Neural cell (in vitro differentiated cells): ENCODE data around the gene MYO9B. TPM values are rescaled to one million over a fixed set of nuclear protein-coding genes. Genes with fewer than 3 reads are reported as not detected.

Experiments
- H2AFZ ChIP-seq: fragments of 200-600, 300-800 bp; sonication (generic), shearing (Covaris generic); 2 replicates; pipeline ENCODE4 v1.6.0; 2014; ENCODE audit warnings: low read depth, mild to moderate bottlenecking, antibody characterized with exemption, low read length, moderate library complexity
- H3F3A ChIP-seq: fragments of 200-600 bp; shearing (Covaris generic); 2 replicates; pipeline ENCODE4 v1.6.1; 2016; ENCODE audit warnings: mild to moderate bottlenecking, moderate library complexity, mixed read lengths, antibody characterized with exemption, low read length; ENCODE audit not compliant: insufficient read depth, poor library complexity, severe bottlenecking
- H3K27ac ChIP-seq: fragments of 200-600, 300-800 bp; sonication (generic), shearing (Covaris generic); 2 replicates; pipeline ENCODE4 v1.5.1; 2014; ENCODE audit warnings: mild to moderate bottlenecking, low read length, moderate library complexity
- H3K27me3 ChIP-seq: fragments of 300-800, 200-600 bp; sonication (generic), shearing (Covaris generic); 2 replicates; pipeline ENCODE4 v1.6.0; 2014; ENCODE audit warnings: mild to moderate bottlenecking, low read depth, low read length, moderate library complexity; ENCODE audit not compliant: insufficient read depth
- H3K36me3 ChIP-seq: fragments of 300-800, 200-600 bp; sonication (generic), shearing (Covaris generic); 2 replicates; pipeline ENCODE4 v1.5.1; 2014; ENCODE audit warnings: mild to moderate bottlenecking, antibody characterized with exemption, low read length, moderate library complexity; ENCODE audit not compliant: insufficient read depth
- H3K4me2 ChIP-seq: fragments of 300-800, 200-600 bp; sonication (generic), shearing (Covaris generic); 2 replicates; pipeline ENCODE4 v1.6.0; 2014; ENCODE audit warnings: mild to moderate bottlenecking, low read length
- H3K4me3 ChIP-seq: fragments of 300-800, 200-600 bp; sonication (generic), shearing (Covaris generic); 2 replicates; pipeline ENCODE4 v1.5.1; 2014; ENCODE audit warnings: mild to moderate bottlenecking, low read length, moderate library complexity
- H3K79me2 ChIP-seq: fragments of 200-600 bp; shearing (Covaris generic); replicated peaks from 2 replicates; pipeline ENCODE4 v1.6.0; 2014; ENCODE audit warnings: mild to moderate bottlenecking, low read length, moderate library complexity; ENCODE audit not compliant: insufficient read depth
- H3K9ac ChIP-seq: fragments of 300-800, 200-600 bp; sonication (generic), shearing (Covaris generic); 2 replicates; pipeline ENCODE4 v1.6.1; 2016; ENCODE audit warnings: mild to moderate bottlenecking, low read length, mixed read lengths
- H3K9me2 ChIP-seq: fragments of 200-600 bp; shearing (Covaris generic); 2 replicates; pipeline ENCODE4 v1.6.1; 2016; ENCODE audit warnings: mild to moderate bottlenecking, low read length, mixed read lengths; ENCODE audit not compliant: insufficient read depth
- H3K9me3 ChIP-seq: fragments of 200-600, 300-800 bp; sonication (generic), shearing (Covaris generic); 2 replicates; pipeline ENCODE4 v1.6.1; 2016; ENCODE audit warnings: mild to moderate bottlenecking, mixed run types, low read length, moderate library complexity, mixed read lengths
- H4K20me1 ChIP-seq: fragments of 200-600 bp; shearing (Covaris generic); 2 replicates; pipeline ENCODE4 v1.6.1; 2016; ENCODE audit warnings: mild to moderate bottlenecking, mixed run types; ENCODE audit not compliant: insufficient read depth
- CTCF ChIP-seq: fragments of 450-650 bp; IDR thresholded peaks from 2 replicates; pipeline ENCODE4 v1.5.1; 2014; ENCODE audit warnings: antibody characterized with exemption, mild to moderate bottlenecking, moderate library complexity; ENCODE audit not compliant: poor library complexity, severe bottlenecking
- EP300 ChIP-seq: fragments of 450-650 bp; conservative IDR thresholded peaks from 2 replicates; pipeline ENCODE4 v1.6.1; 2014; ENCODE audit warnings: antibody characterized with exemption, mild to moderate bottlenecking, moderate library complexity; ENCODE audit not compliant: poor library complexity, severe bottlenecking
- EZH2 ChIP-seq: fragments of 200-600, 300-800 bp; shearing (Covaris generic), sonication (generic); IDR thresholded peaks from 2 replicates; pipeline ENCODE4 v1.6.1; 2014; ENCODE audit warnings: antibody characterized with exemption, low read length, borderline replicate concordance, mild to moderate bottlenecking; ENCODE audit not compliant: insufficient read depth, poor library complexity, severe bottlenecking
- MXI1 ChIP-seq: fragments of 450-650 bp; conservative IDR thresholded peaks from 2 replicates; pipeline ENCODE4 v1.6.1; 2014; ENCODE audit warnings: antibody characterized with exemption, mild to moderate bottlenecking; ENCODE audit not compliant: poor library complexity, severe bottlenecking
- POLR2AphosphoS5 ChIP-seq: IDR thresholded peaks from 2 replicates; pipeline ENCODE4 v1.6.1; 2012
- RAD21 ChIP-seq: fragments of 450-650 bp; conservative IDR thresholded peaks from 2 replicates; pipeline ENCODE4 v1.6.1; 2014; ENCODE audit warnings: antibody characterized with exemption, mild to moderate bottlenecking, moderate library complexity
- SMC3 ChIP-seq: fragments of 450-650 bp; conservative IDR thresholded peaks from 2 replicates; pipeline ENCODE4 v1.6.1; 2014; ENCODE audit warnings: antibody characterized with exemption, mild to moderate bottlenecking, moderate library complexity; ENCODE audit not compliant: poor library complexity
- TAF1 ChIP-seq: IDR thresholded peaks from 2 replicates; pipeline ENCODE4 v1.6.1; 2012; ENCODE audit warnings: low read depth
- polyA plus RNA-seq: library from polyadenylated mRNA; depleted of rRNA; stranded (reverse); fragments of >200 nt; gene quantifications from 2 replicates; pipeline ENCODE4 v1.2.3, GENCODE V29; 2014
- TF ChIP-seq, protein P1 (sequence below): IDR thresholded peaks from 2 replicates; pipeline ENCODE4 v1.6.1; 2012; ENCODE audit warnings: borderline replicate concordance

Gene MYO9B
- polyA plus RNA-seq, 1 donor from 2014 or later, result 27.2 TPM

DNA sequence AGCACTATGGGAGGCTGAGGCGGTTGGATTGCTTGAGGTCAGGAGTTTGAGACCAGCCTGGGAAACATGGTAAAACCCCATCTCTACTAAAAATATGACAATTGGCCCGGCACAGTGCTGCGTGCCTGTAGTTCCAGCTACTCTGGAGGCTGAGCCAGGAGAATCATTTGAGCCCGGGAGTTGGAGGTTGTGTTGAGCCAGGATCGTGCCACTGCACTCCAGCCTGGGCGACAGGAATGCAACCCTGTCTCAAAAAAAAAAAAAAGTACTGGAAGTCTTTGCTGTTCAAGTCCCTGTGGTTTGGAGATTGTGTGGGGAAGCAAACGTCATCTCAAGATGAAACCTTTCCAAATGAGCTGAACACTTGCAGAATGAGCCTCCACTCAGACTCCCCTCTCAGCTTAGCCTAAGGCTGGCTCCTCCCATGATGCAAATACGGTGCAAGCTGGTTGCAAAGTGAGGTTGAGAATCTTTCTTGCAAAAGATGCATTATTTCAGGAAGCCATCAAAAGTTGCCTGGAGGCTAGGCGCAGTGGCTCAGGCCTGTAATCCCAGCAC is 46.2 kb downstream of the MYO9B start:
- Histone ChIP-seq H3F3A (no peaks in the 10 kb centered on the region), H3K27ac (no peak overlapping the region), H3K36me3 (no peaks in the 10 kb centered on the region), H3K9me3 (no peaks in the 10 kb centered on the region), H3K79me2 (no peaks in the 10 kb centered on the region), H2AFZ (no peak overlapping the region), H3K9me2 (no peaks in the 10 kb centered on the region), H3K4me2 (no peak overlapping the region), H3K4me3 (no peak overlapping the region), H4K20me1 (no peaks in the 10 kb centered on the region), H3K9ac (no peak overlapping the region), H3K27me3 (no peaks in the 10 kb centered on the region)
- TF ChIP-seq SMC3, result no peak
- no peak for TF ChIP-seq CTCF
- TF ChIP-seq, protein P1, sequence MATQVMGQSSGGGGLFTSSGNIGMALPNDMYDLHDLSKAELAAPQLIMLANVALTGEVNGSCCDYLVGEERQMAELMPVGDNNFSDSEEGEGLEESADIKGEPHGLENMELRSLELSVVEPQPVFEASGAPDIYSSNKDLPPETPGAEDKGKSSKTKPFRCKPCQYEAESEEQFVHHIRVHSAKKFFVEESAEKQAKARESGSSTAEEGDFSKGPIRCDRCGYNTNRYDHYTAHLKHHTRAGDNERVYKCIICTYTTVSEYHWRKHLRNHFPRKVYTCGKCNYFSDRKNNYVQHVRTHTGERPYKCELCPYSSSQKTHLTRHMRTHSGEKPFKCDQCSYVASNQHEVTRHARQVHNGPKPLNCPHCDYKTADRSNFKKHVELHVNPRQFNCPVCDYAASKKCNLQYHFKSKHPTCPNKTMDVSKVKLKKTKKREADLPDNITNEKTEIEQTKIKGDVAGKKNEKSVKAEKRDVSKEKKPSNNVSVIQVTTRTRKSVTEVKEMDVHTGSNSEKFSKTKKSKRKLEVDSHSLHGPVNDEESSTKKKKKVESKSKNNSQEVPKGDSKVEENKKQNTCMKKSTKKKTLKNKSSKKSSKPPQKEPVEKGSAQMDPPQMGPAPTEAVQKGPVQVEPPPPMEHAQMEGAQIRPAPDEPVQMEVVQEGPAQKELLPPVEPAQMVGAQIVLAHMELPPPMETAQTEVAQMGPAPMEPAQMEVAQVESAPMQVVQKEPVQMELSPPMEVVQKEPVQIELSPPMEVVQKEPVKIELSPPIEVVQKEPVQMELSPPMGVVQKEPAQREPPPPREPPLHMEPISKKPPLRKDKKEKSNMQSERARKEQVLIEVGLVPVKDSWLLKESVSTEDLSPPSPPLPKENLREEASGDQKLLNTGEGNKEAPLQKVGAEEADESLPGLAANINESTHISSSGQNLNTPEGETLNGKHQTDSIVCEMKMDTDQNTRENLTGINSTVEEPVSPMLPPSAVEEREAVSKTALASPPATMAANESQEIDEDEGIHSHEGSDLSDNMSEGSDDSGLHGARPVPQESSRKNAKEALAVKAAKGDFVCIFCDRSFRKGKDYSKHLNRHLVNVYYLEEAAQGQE, result no peak
- TF ChIP-seq TAF1, result no peak
- no peak for TF ChIP-seq EP300
- no peak for TF ChIP-seq EZH2
- TF ChIP-seq RAD21, result no peak
- no peak for TF ChIP-seq POLR2AphosphoS5
- TF ChIP-seq MXI1, result no peak

DNA sequence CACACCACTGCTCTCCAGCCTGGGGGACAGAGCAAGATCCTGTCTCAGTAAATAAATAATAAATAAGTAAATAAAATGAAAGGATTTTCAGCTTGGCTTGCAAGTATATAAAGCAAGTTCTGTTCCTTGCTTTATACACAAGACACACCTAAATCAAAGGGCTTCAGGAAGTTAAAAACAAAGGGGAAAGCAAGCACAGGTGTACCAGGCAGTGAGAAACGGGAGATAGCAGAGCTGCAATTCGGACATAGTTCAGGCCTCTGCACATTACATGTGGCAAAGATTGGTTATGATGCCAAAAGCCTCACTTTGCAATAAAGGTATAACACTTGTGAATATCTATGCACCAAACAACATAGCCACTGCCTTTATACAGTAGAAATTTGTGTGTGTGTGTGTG is 47.5 kb downstream of the MYO9B start:
- Histone ChIP-seq H3K36me3 (no peaks in the 10 kb centered on the region), H3K27ac (no peak overlapping the region), H4K20me1 (no peaks in the 10 kb centered on the region), H2AFZ (no peak overlapping the region), H3K27me3 (no peaks in the 10 kb centered on the region), H3K79me2 (no peaks in the 10 kb centered on the region), H3K4me2 (no peak overlapping the region), H3K9me3 (no peaks in the 10 kb centered on the region), H3K9ac (no peak overlapping the region), H3F3A (no peaks in the 10 kb centered on the region), H3K9me2 (no peaks in the 10 kb centered on the region), H3K4me3 (no peak overlapping the region)
- no peak for TF ChIP-seq EZH2
- TF ChIP-seq SMC3, result no peak
- TF ChIP-seq, protein P1, result no peak
- TF ChIP-seq MXI1, result no peak
- TF ChIP-seq EP300, result no peak
- no peak for TF ChIP-seq TAF1
- no peak for TF ChIP-seq POLR2AphosphoS5
- TF ChIP-seq RAD21, result no peak
- TF ChIP-seq CTCF, result no peak
